HUES64 (cell line): Measurements from ENCODE around the gene XG. TPM values are rescaled to one million over a fixed set of nuclear protein-coding genes. Genes with fewer than 3 reads are reported as not detected.
"Not testable (repeated sequence)": the region's sequence is repeated elsewhere in the genome, so short reads cannot be mapped to it uniquely, and the experiment has no call there.

Experiments
- H3K27ac ChIP-seq: 2 replicates; pipeline ENCODE4 v1.7.0; 2013; ENCODE audit warnings: low read depth, low read length, inconsistent platforms
- H3K27me3 ChIP-seq: 2 replicates; pipeline ENCODE4 v1.6.1; 2013; ENCODE audit warnings: mild to moderate bottlenecking, low read length; ENCODE audit not compliant: insufficient read depth
- H3K36me3 ChIP-seq: 2 replicates; pipeline ENCODE4 v1.6.1; 2013; ENCODE audit warnings: mild to moderate bottlenecking, low read length; ENCODE audit not compliant: insufficient read depth
- H3K4me1 ChIP-seq: 2 replicates; pipeline ENCODE4 v1.6.1; 2013; ENCODE audit warnings: mild to moderate bottlenecking, low read length, moderate library complexity; ENCODE audit not compliant: insufficient read depth
- H3K4me3 ChIP-seq: 2 replicates; pipeline ENCODE4 v1.5.1; 2013; ENCODE audit warnings: mild to moderate bottlenecking, low read length, moderate library complexity
- H3K9ac ChIP-seq: 2 replicates; pipeline ENCODE4 v1.6.1; 2013; ENCODE audit warnings: mild to moderate bottlenecking, low read depth, low read length
- H3K9me3 ChIP-seq: 2 replicates; pipeline ENCODE4 v1.6.1; 2013; ENCODE audit warnings: low read depth, low read length; ENCODE audit not compliant: insufficient read depth
- WGBS: fragments of 150-250, 120-280 bp; methylation state at CpG from one replicate; pipeline ENCODE4 v1.1.7; 2013; ENCODE audit warnings: missing lambda C conversion rate; 5-methylcytosine and 5-hydroxymethylcytosine counted together
- polyA plus RNA-seq, 2 experiments: library from polyadenylated mRNA; stranded (reverse); fragments of 50-300 nt; gene quantifications; one replicate each; pipeline ENCODE4 v1.2.3, GENCODE V29; 2013

XG gene, protein sequence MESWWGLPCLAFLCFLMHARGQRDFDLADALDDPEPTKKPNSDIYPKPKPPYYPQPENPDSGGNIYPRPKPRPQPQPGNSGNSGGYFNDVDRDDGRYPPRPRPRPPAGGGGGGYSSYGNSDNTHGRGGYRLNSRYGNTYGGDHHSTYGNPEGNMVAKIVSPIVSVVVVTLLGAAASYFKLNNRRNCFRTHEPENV
- not detected for polyA plus RNA-seq (2013, experiment 1 of 2)
- not detected for polyA plus RNA-seq (2013, experiment 2 of 2)

- H3K36me3 ChIP-seq, H3K27me3 ChIP-seq, H3K9me3 ChIP-seq, H3K4me1 ChIP-seq, H3K4me3 ChIP-seq, H3K27ac ChIP-seq, H3K9ac ChIP-seq: not testable (repeated sequence)
- WGBS, result 94% methylated on average over 11 of the region's 11 CpGs
Measured at GRCh38 chrX:2751874-2752300, at the start of gene XG. TSS of gene XG (plus strand) at chrX:2752040. CDS start at chrX:2752275, 235 bp downstream.

GRCh38 chrX:2703991-2704369 lies 47.9 kb upstream of the XG start:
- Histone ChIP-seq H3K9me3 (no peaks in the 10 kb centered on the region), H3K9ac (no peak overlapping the region), H3K4me1 (peaks cover 28% of the 10 kb centered on the region), H3K36me3 (no peaks in the 10 kb centered on the region), H3K27me3 (no peaks in the 10 kb centered on the region), H3K4me3 (no peak overlapping the region), H3K27ac (0 out of 2 replicates have a peak overlapping the region, but pooled peaks have one; percentile 25)
- WGBS, result 79% methylated on average over 14 of the region's 14 CpGs

DNA sequence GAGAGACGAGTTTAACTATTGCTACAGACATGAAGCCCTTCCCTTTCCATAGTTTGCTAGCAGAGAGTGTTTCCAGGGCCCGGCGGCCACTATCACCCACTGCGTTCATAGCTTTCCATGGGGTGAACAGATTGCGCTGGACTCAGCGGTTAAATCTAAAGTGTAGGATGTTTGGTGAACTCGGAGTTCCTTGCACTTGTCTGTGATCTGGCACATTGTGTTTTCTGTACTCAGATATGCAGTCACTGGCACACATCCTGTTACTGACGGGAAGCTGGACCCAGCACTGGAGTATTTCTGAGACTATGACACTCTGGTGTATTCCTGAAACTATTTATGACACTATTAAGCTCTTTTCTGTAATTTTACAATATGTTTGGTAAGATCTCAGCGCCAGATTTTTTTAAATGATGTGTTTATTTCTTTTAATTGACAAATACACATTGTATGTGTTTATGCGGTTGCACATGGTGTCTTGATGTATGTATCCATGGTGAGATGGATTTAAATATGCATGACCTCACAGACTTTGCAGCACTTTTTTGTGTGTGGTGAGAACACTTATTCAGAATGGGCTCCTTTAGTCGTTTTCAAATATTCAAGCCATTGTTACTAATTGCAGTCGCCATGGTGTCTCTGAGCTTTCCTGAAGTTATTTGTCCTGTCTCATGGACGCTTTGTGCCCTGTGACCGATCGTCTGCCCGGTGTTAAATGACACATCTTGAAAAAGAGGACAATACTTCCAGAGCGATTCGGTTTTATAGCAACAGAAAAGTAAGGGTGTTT lies 46.6 kb upstream of the XG start:
- peaks cover 32% of the 10 kb centered on the region for H3K4me1 ChIP-seq

GRCh38 chrX:2707334-2707760 lies 44.5 kb upstream of the XG start:
- WGBS, result 39% methylated on average over 12 of the region's 12 CpGs
- H3K4me3 ChIP-seq, result no peak overlapping the region

More for the DNA sequence above, 46.6 kb upstream of the XG start:
- Histone ChIP-seq H3K36me3 (no peaks in the 10 kb centered on the region), H3K9ac (no peak overlapping the region), H3K9me3 (no peaks in the 10 kb centered on the region), H3K27me3 (no peaks in the 10 kb centered on the region), H3K4me3 (no peak overlapping the region), H3K27ac (no peak overlapping the region)
- 87% methylated on average over 18 of the region's 18 CpGs for WGBS

DNA sequence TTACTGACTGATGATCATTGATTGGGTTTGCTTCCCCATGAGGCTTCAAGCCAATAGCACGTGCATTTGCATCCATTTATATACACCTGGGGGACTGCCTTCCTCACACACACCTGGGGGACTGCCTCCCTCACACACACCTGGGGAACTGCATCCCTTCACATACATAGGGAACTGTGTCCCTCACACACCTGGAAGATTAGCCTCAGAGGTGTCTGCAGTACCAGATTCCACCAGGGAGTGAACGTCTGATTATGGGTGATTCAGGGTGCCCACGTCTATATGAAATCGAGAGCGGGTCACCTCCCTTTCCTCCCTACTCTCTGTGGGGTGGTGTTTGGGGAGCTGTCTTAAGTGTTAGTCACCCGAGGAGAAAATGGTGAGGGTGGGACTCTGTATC lies 43.8 kb upstream of the XG start:
- no peaks in the 10 kb centered on the region for H3K27me3 ChIP-seq
- peak overlapping the region; percentile 14; the same call in 1 of the 2 replicates for H3K27ac ChIP-seq
- no peaks in the 10 kb centered on the region for H3K9me3 ChIP-seq
- no peak overlapping the region for H3K4me3 ChIP-seq
- no peak overlapping the region for H3K9ac ChIP-seq
- H3K4me1 ChIP-seq, result peaks cover 34% of the 10 kb centered on the region
- WGBS, result 81% methylated on average over 6 of the region's 6 CpGs
- no peaks in the 10 kb centered on the region for H3K36me3 ChIP-seq

More at GRCh38 chrX:2707334-2707760, 44.5 kb upstream of the XG start:
- peaks cover 34% of the 10 kb centered on the region for H3K4me1 ChIP-seq
- H3K27me3 ChIP-seq, result no peaks in the 10 kb centered on the region
- H3K27ac ChIP-seq, result peak overlapping the region; percentile 56; the same call in 1 of the 2 replicates
- no peaks in the 10 kb centered on the region for H3K9me3 ChIP-seq
- no peaks in the 10 kb centered on the region for H3K36me3 ChIP-seq
- peak overlapping the region; percentile 18; the same call in 1 of the 2 replicates for H3K9ac ChIP-seq

DNA sequence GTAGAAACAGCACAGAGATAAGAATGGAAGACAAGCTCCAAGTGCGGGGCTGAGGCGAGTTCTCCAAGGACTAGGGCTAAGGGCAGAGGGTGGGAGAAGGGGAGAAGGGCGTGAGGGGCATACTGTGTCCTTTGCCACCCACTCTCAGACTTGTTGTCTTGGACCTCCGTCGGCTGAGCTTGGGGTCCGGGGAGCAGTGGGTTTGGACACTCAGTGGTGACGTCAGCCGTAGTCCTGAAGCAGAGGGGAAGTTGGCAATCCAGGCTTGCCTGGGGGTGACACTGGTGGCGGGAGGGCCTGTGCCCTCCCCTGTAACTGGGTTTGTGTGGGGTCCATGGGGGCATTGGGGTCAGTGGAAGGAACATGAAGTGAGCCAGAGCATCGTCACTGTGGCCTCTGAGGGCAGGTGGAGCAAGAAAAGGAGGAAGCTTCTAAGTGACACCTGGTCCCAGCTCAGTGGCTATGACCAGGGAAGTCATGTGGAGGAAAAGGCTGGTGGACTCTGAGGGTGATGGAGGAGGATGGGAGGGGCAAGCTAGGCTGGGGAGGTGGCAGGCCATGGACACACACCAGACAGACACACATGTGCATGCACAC lies 43.1 kb upstream of the XG start:
- Histone ChIP-seq H3K27ac (no peak overlapping the region), H3K4me1 (peaks cover 31% of the 10 kb centered on the region), H3K36me3 (no peaks in the 10 kb centered on the region), H3K9ac (no peak overlapping the region), H3K27me3 (no peaks in the 10 kb centered on the region), H3K9me3 (no peaks in the 10 kb centered on the region), H3K4me3 (no peak overlapping the region)
- 93% methylated on average over 10 of the region's 10 CpGs for WGBS

GRCh38 chrX:2709556-2709955 lies 42.3 kb upstream of the XG start:
- Histone ChIP-seq H3K36me3 (no peaks in the 10 kb centered on the region), H3K9me3 (no peaks in the 10 kb centered on the region), H3K27ac (peak overlapping the region; percentile 85), H3K27me3 (no peaks in the 10 kb centered on the region), H3K4me1 (peaks cover 29% of the 10 kb centered on the region), H3K9ac (peak overlapping the region; percentile 24; the same call in 1 of the 2 replicates), H3K4me3 (no peak overlapping the region)
- whole genome bisulfite sequencing, result 94% methylated on average over 9 of the region's 9 CpGs

- H3K36me3 ChIP-seq, result no peaks in the 10 kb centered on the region
- peaks cover 28% of the 10 kb centered on the region for H3K4me1 ChIP-seq
- H3K27ac ChIP-seq, result peak overlapping the region; percentile 85
- H3K27me3 ChIP-seq, result no peaks in the 10 kb centered on the region
- H3K4me3 ChIP-seq, result no peak overlapping the region
- 65% methylated on average over 13 of the region's 15 CpGs for WGBS
- no peaks in the 10 kb centered on the region for H3K9me3 ChIP-seq
- H3K9ac ChIP-seq, result peak overlapping the region; percentile 24; the same call in 1 of the 2 replicates
Measured at GRCh38 chrX:2710041-2710840, 41.6 kb upstream of the XG start.

GRCh38 chrX:2711441-2711840 lies 40.4 kb upstream of the XG start:
- Histone ChIP-seq H3K27me3 (no peaks in the 10 kb centered on the region), H3K27ac (no peak overlapping the region), H3K4me3 (no peak overlapping the region), H3K9ac (no peak overlapping the region), H3K36me3 (no peaks in the 10 kb centered on the region), H3K9me3 (no peaks in the 10 kb centered on the region), H3K4me1 (peaks cover 23% of the 10 kb centered on the region)
- 93% methylated on average over 2 of the region's 2 CpGs for WGBS

DNA sequence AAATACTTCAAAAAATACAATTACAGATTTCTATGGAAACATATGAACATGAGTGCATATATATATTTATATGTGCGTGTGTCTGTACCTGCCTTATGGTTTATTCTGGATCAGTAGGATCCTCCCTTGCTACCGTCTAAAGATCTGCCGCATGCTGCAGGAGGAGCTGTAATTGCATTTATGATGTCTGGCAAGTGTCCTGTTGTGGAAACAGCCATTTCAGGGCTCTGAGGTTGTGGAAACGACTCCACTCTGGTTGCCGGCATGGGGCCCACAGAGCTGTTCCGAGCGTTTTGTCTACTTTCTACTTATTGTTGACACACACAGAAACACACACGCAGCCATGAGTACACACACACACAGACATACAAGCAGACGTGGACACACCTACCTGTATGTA lies 39.4 kb upstream of the XG start:
- 95% methylated on average over 9 of the region's 9 CpGs for WGBS
- H3K27ac ChIP-seq, result no peak overlapping the region
- H3K4me1 ChIP-seq, result peaks cover 18% of the 10 kb centered on the region

More for the DNA sequence above, 39.4 kb upstream of the XG start:
- no peaks in the 10 kb centered on the region; the same call in 1 of the 2 replicates for H3K36me3 ChIP-seq
- no peak overlapping the region for H3K9ac ChIP-seq
- no peaks in the 10 kb centered on the region for H3K27me3 ChIP-seq
- no peak overlapping the region for H3K4me3 ChIP-seq
- H3K9me3 ChIP-seq, result no peaks in the 10 kb centered on the region
